GM19240 (cell line): Measurements from ENCODE around the gene CNRIP1.
"Not testable (repeated sequence)": the region's sequence is repeated elsewhere in the genome, so short reads cannot be mapped to it uniquely, and the experiment has no call there.

ENCODE experiments used
- DNase-seq: peaks from one replicate; pipeline ENCODE4 v3.0.0; 2011; ENCODE audit warnings: low spot score; ENCODE audit not compliant: insufficient read length

CNRIP1 gene

DNA sequence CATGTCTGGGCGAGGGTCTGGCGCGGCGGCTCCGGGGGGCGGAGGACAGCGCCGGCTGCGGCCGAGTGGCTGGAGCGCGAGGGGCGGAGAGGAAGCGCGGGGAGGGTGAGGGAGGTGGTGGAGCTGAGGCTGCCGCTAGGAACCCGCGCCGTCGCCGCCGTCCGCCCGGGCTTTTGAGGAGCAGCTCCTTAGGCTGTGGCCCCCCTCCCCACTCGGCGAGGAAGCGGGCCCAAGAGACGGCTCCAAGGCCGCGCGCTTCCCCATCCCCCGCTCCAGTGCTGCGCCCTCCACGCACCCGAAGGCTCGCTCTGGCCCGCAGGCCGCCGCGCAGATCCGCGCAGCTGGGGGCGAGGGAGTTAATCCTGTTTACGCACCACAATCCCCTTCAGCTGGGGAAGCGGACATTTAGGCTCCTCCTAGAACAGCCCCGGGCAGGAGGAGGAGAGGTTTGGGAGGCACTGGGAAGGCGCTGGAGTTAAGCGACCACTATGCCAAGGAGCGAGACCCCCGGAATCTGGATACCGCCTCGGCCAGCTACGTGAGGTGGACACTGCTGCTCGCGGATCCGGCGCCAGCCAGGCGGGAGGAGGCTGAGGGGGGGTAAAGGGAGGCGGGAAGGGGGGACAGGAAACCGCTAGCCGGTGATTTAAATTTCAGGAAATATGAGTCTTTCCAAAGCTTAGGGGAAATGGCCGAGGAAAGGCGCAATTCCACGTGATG, at the start of gene CNRIP1:
Gene CNRIP1, minus strand, starts transcription at position 552 of the 720 bp plus-strand sequence. Its CDS starts 549 bp downstream, at position 3.
- DNase-seq = no peak

DNA sequence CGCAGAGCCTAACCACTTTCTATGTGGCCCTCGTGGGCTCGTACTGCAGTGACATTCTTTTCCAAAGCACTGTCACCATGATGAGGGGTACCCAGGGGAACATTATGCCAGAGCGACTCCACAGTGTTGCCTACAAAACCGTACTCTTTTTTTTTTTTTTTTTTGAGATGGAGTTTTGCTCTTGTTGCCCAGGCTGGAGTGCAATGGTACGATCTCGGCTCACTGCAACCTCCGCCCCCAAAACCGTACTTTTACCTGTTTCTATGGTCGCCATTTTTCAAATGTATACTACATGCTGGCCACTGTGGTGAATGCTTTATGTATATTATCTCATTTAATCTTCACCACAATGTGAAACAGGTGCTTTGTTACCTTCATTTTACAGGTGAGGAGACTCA, 49.6 kb upstream of the CNRIP1 start:
- no peak for DNase-seq

GRCh38 chr2:68368654-68369336, 49.0 kb upstream of the CNRIP1 start:
- no peak for DNase-seq

DNA sequence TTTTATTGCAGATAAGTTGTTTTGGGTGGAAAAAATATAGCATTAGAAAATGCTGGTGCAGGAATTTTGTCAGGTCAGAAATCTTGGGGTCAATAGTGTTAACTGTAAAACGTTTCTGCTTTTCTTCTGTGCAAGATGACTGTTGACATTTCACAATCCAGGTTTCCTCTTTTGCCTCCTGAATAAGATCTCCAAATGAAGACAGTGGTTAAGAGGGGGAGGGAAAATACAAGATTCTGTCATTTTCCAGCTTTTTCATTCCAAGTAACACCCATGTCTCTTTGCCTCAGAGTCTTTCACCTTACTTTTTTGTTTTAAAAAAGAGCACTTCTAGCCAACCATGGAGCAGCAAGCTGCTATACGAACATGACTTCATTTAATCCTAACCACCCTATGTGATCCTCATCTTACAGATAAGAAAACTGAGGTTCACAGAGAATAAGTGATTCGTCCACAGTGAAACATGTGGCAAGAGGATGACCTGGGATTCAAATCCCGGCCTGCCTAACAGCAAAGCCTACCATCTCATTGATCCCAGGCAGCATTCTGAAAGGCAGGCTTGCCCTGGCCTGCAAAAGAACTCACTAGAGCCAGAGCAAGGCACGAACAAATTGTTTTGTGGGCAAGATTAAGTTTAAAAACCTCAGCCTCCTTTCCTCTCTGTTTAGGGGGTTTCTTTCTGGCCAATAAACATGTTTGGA, 48.4 kb upstream of the CNRIP1 start:
- no peak for DNase-seq

DNA sequence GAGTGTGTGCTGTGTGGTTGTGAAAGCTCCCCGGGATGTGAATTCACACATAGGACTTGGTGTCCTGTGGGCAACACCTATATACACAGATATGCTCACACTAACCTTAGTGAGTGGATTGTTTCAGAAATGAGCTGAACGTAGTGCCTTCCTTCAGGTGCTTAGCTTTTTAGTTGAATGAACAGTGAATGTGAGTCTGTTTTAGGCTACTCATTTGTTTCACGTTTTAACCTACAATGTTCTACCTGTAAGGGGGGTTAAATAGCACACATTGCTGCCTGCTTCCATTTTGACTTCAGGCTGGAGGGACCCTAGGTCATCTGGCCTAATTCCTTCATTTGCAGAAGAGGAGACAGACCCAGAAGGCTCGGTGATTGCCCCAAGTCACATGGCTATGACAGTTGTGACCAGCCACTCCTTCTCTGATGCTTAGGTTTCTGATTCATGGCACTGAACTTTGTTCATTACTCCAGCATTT, 46.4 kb upstream of the CNRIP1 start:
- no peak for DNase-seq

- DNase-seq = no peak
These were observed 45.3 kb upstream of the CNRIP1 start, which contains the start of gene PLEK for GRCh38 chr2:68365087-68365486. Gene PLEK, plus strand, starts transcription at chr2:68365282. Its CDS starts 70 bp downstream, at chr2:68365352.

- no peak for DNase-seq
These were observed 44.0 kb upstream of the CNRIP1 start for GRCh38 chr2:68363721-68364120.

GRCh38 chr2:68362749-68363148, 43.0 kb upstream of the CNRIP1 start:
- DNase-seq = no peak

DNA sequence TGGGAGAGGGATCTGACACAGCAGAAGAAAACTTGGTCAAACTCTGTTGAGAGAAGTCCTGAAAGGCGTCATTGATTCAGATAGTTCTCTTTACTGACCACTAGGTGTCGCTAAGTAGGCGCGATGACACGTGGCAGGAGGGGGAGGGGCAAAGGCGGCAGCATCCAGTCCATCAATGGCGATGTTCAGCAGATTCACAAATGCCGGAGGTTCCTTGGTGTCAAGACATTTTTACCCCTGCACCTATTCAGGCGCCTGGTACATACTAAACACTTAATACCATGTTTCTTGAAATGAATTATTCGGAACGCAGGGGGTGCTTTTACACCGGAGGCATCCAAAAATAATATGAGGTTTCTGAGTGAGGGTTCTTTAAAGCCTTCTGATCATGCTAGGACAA, 42.3 kb upstream of the CNRIP1 start:
- peak; percentile 34 for DNase-seq

GRCh38 chr2:68359889-68360288, 40.1 kb upstream of the CNRIP1 start:
- no peak for DNase-seq

- no peak for DNase-seq
These were observed 38.0 kb upstream of the CNRIP1 start for GRCh38 chr2:68357605-68358337.

GRCh38 chr2:68356599-68357239, 37.0 kb upstream of the CNRIP1 start:
- DNase-seq = no peak

DNA sequence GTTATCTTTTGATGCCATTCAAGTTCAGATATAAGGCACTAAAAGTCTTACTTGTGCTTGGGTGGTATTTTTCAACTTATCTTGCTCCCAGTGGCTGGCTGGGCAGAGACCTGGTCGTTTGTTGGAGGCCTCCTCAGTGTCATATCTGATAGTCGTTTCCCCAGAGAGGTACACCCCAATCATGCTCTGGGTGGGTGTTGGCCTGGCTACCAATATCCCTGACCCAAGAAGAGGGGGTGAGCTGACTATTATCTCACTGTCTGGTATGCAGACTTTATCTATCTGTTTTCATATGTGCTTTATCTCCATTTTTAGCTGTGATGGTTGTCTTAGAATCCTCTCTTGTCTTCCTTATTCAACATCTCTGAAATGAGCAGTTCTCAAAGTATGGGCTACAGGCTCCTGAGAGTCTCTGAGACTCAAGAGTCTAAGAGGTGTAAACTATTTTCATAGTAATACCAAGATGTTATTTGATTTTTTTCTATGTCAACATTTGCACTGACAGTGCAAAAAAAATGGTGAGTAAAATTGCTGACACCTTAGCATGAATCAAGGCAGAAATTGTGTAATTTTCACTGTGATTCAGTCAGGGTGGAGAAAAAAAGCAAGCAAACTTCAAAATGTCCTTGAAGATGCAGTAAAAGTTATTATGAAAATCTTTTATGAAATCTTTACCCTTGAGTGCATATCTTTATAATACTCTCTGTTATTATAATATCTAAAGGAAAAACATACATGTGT, 33.1 kb upstream of the CNRIP1 start:
- DNase-seq = no peak

- no peak for DNase-seq
These were observed 32.2 kb upstream of the CNRIP1 start for GRCh38 chr2:68351997-68352396.

- not testable (repeated sequence) for DNase-seq
These were observed 29.3 kb upstream of the CNRIP1 start for GRCh38 chr2:68349091-68349490.

- no peak for DNase-seq
These were observed 25.6 kb upstream of the CNRIP1 start for GRCh38 chr2:68345129-68345875.

DNA sequence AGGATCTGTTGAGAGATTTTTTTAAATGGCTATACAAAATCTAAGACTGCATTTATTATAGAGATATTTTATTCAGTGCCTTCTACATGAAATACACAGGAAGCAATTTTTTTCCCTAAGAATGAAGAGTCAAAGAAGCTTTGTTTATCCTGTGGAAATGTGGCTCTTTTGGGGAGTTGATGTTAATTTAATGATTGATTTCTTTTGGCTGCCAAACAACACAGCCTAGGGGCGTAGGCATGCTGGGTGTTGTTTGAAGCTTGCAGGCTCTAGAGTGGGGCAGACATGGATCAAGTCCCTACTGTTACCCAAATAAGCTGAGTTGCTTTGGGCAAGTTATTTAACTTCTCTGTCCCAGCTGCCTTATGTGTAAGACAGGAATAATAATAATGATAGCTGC, 24.3 kb upstream of the CNRIP1 start:
- DNase-seq = no peak

DNA sequence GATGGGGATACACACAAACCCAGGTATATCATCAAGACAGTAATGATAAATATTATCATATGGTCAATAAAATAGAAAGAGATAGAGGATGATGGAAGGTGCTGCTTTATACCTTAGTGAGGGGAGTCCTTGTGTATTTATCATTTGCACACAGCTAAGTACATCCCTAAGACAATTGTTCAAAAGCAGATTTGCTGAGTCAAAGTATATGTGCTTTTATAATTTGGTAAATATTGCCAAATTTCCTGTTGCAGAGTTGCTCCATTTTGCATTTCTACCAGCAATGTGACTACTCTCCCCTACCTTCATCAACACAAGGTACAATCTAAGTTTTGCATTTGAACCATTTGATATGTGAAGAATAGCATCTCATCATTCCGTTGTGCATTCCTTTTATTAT, 22.7 kb upstream of the CNRIP1 start:
- no peak for DNase-seq

DNA sequence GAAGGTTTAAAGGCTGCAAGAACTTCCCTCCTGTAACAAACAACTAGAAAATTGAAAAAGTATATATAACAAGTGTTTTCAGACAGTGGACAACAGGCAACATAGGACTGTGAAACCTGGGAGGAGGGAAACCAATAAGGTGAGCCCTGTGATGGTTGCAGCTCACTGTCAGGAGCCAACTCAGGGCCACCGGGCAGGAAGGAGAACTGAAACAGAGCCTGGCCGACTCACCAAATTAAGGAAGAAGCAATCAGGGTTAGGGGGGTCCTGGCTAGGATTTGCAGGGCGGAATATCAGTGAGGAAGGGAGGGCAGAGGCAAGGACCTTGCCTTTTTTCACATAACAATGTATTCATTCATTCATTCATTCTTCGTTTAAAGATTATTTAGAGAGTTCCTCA, 21.8 kb upstream of the CNRIP1 start:
- DNase-seq = no peak

DNA sequence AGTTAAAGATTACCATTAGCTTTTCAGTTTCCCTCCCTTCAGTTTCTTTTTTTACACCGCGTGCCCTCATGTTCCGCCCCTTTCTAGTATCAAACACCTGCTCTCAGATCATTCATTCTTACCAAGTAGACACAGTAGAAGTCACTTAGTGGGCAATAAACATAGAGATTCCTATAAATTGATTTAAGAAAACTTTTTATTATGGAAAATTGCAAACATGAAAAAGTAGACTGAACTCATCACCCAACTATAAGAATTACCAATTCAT, 21.2 kb upstream of the CNRIP1 start:
- no peak for DNase-seq
